8988T (cell line): ENCODE results near the gene DPM3.
"Not testable (repeated sequence)": the region's sequence is repeated elsewhere in the genome, so short reads cannot be mapped to it uniquely, and the experiment has no call there.

ENCODE experiments used
- DNase-seq: peaks from one replicate; pipeline ENCODE4 v3.0.0; 2011

Gene DPM3

DNA sequence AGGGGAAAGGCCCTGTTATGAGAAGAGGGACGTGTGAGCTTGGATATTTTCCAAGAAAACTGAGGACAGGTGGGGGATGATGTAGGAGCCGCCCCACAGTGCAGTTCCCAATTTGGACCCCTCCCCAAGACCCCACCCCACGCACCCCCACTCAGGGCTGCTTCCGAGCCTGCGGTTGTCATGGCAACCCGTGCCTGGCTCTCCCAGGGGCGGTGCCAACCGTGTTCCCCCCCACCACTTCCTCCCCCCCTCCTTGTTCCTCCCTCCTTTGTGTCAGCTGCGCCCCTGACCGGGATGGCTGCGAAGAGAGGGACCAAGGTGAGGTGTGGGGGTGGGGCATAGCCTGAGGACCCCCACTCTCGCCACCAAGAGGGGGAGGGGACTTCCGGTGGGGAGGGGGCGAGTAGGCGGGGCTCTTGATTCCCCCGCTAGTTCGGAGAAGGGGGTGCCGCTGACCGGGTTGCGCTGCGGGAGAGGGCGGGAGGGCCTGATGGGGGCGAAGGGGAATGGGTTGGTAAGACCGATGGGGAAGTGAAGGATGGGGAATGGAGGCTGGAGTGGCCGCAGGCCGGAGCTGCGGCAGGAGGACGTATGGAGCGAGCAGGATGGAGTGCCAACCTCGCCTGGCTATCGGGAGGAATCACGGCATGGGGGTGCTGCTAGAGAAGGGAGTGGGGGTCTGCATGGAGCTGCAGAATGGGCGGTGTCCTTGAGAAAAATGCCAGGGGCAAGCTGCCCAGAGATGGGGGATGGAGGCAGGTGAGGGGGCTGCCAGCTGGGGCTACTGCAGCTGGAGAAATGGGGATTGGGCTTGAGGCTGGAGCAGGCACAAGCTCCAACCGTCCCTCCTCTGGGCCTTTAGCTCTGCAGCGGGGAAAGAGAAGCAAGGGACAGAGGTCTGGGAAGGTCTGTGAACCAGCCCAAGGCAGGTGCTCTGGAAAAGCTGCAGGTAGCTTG is 34.3 kb upstream of the DPM3 start:
- DNase-seq, result peak; percentile 55

- DNase-seq, result peak; percentile 69
These were observed 33.4 kb upstream of the DPM3 start, which contains the start of gene TRIM46 for GRCh38 chr1:155173478-155174323. Gene TRIM46, plus strand, starts transcription at chr1:155173849. Its CDS starts 118 bp downstream, at chr1:155173967.

DNA sequence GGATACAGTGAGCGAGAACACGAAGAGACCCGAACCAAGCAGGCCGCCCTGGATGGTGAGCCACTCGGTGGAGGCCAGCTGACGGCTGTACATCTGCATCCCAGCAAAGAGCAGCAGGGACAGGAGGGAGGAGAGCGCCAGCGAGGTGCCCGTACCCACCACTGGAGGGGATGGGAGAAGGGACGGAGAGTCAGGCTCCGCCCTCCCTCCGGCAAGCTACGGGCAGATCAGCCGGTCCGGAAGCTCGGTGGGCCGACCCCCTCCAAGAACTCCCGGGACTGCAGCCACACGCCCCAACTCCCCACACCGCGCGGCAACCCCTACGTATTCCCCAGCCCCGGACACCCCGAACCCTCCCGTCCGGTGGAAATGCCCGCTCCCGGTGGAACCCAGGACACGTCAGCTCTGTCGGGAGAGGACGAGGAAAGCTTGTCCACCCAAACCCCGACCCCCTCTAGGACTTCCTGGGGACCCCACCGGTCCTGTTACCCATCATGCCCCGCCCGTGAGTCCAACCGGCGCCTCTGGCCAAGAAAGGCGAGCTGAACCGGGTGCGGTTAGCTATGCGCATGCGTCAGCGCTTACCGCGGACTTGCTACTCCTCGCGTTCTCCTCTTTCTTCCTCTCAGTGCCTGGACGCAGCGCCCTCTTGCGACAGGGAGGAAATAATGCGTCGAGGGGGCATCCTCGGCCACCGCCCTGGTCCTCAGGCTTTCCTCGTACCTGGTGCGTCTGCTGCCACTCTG is 32.6 kb upstream of the DPM3 start, which contains the start of gene KRTCAP2:
TSS of gene KRTCAP2 (minus strand) at position 573 of the 746 bp plus-strand sequence. CDS start at position 493, 80 bp downstream.
- DNase-seq, result peak; percentile 98

- DNase-seq, result no peak
These were observed 31.8 kb upstream of the DPM3 start for GRCh38 chr1:155171836-155172731.

GRCh38 chr1:155170806-155171205 is 30.5 kb upstream of the DPM3 start:
- DNase-seq, result no peak

- DNase-seq, result no peak
These were observed 29.9 kb upstream of the DPM3 start for GRCh38 chr1:155170101-155170785.

- DNase-seq, result no peak
These were observed 29.2 kb upstream of the DPM3 start for GRCh38 chr1:155169541-155169940.

DNA sequence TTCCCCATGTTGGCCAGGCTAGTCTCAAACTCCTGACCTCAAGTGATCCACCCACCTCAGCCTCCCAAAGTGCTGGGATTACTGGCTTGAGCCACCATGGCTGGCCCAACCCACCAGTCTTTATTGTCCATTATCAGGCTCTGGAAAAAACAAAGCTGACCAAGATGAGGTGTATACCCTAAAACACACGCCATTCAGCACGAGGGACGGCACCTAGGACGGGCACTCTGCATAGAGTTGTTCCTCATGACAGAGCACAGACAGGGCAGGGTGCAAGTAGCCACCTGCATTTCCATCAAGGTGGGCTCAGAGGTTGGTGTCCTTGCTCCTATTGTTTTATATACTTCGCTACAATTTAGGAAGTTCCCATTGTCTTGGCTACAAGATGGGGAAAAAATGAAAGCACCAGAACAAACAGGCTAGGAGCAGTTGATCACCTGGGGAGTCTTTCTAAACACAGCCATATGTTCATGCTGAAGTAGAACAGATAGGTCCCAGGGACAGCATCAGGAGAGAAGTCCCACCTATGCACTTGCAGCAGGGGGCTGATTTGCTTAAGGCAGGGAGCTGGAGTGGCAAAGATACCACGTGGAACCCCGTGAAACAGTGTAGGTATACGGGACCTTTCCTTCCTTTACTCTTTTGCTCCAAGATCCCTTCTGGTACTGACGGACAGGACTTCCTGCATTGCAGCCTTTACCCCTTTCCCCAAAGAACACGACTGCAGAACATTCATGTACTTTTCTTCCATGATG is 28.3 kb upstream of the DPM3 start:
- DNase-seq, result no peak

DNA sequence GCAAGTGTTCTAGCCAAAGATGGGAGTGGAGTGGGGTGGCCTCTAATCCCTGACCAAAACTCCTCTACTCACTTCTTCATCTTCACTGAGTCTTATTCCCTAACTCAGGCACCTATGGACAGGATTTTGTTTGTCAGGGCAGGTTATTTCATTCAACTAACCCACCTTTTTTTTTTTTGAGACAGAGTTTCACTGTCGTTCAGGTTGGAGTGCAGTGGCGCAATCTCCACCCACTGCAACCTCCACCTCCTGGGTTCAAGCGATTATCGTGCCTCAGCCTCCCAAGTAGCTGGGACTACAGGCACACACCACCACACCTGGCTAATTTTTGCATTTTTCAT is 27.7 kb upstream of the DPM3 start:
- DNase-seq, result not testable (repeated sequence)

DNA sequence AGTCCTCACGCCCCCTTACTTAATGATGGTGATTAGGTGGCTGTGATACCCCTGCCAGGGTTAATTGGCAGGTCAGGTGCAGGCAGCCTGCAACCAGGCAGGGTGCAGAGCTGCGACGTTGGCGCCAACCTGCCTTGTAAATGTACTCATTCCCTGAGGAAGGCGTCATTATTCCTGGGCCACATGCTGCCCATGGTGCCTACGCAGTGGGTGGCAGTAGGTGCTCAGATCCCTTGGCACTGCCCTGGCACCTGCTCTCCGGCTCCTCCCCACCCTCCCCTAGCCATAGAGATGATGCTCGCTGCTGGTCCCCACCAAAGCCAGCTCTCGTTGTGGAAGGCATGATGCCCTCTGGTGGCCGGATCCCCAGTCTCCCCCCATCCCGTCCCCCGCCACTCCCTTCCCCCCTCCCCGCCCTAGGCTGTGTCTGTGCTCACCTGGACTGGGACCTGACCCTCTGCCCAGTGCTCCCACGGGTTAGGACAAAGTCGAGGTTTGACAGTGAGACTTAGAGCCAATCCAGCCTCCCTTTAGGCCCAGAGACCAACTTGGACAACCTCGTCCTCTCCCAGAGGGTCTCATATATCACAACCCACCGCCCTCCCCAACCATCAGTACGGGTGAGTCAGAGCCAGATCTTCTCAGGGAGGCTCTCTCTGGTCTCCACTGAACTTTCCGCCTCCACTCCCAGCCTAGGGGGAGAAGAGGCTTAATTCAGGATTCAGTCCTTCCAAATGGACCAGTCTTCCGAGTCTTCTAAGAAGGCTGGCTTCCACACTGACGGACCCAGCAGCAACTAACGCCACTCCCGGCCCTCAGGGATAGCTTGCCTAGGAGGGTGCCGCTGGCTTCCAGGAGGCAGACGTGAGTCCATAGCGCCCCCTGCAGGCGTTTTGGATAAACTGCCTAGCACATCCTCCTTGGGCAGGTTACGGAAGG is 27.1 kb upstream of the DPM3 start:
- peak; percentile 83 for DNase-seq

- DNase-seq, result no peak
These were observed 26.3 kb upstream of the DPM3 start for GRCh38 chr1:155166471-155167165.

DNA sequence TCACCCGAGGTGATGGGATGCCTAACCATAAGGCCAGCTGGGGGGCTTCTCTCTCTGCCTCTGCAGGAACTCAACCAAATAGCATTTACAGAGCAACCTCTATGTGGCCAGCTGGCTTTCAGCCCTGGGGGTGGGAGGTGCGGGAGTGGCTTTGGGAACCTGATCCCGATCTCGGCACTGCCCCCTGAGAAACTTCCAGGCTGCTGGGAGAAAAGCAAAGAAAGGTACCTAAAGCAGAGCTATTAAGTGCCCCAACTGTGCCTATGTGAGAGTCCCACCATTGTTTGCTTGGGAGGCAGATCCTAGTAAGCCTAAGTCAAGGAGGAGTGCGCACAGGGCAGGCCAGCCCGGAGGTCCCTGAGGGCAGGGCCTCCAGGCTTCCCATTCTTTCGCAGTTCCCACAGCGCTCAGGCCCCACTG is 25.7 kb upstream of the DPM3 start:
- no peak for DNase-seq

- DNase-seq, result not testable (repeated sequence)
These were observed 24.3 kb upstream of the DPM3 start for GRCh38 chr1:155164625-155165024.

DNA sequence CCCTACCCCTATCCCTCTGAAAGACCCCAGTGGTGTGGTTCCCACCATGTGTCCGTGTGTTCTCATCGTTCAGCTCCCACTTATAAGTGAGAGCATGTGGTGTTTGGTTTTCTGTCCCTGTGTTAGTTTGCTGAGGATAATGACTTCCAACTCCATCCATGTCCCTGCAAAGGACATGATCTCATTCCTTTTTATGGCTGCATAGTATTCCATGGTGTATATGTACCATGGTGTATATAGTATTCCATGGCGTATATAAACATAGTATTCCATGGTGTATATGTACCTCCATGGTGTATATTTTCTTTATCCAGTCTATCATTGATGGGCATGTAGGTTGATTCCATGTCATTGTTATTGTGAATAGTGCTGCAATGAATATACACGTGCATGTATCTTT is 23.5 kb upstream of the DPM3 start:
- not testable (repeated sequence) for DNase-seq

- DNase-seq, result not testable (repeated sequence)
These were observed 22.3 kb upstream of the DPM3 start for GRCh38 chr1:155162631-155163030.

DNA sequence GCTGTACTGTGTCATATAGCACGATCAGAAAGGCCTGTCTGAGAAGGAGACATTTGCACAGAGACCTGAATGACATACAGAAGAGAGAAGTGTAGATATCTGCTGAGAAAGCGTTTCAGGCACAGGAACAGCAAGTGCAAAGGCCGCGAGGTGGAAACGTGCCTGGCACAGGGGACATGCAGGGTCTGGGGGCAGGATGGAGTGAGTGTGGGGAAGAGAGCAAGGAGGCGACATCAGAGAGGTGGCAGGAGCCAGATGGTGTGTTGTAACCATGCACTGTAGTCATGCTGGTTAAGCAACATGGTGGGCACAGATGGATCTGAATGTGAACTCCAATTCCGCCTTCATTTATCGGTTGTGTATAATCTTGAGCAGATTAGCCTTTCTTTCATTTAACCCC is 19.8 kb upstream of the DPM3 start:
- no peak for DNase-seq

- DNase-seq, result no peak
These were observed 18.7 kb upstream of the DPM3 start for GRCh38 chr1:155158991-155159390.

GRCh38 chr1:155155996-155156643 is 15.8 kb upstream of the DPM3 start:
- not testable (repeated sequence) for DNase-seq
